HEK293T (cell line): ENCODE measurements around the gene SLC26A1.

Experiments
- CTCF ChIA-PET: fragments of 350-600 bp; formaldehyde crosslinking; extraction: SDS; loops from one replicate; lab custom pipeline; 2021; ENCODE audit warnings: antibody characterized with exemption, inconsistent platforms; lab: Yijun Ruan, JAX
- POLR2A ChIA-PET: fragments of 350-600 bp; formaldehyde crosslinking; extraction: SDS; loops from one replicate; lab custom pipeline; 2020; ENCODE audit warnings: antibody characterized with exemption, inconsistent platforms; lab: Yijun Ruan, JAX
- DNase-seq: peaks from one replicate; pipeline ENCODE4 v3.0.0; 2012; ENCODE audit warnings: mixed read lengths; ENCODE audit errors: extremely low spot score
- ARNT ChIP-seq: fragments of 450-650 bp; IDR thresholded peaks from 2 replicates; pipeline ENCODE4 v1.6.1; 2017; ENCODE audit warnings: mild to moderate bottlenecking
- BHLHE40 ChIP-seq: fragments of 450-650 bp; IDR thresholded peaks from 2 replicates; pipeline ENCODE4 v1.6.1; 2016; ENCODE audit warnings: mild to moderate bottlenecking, moderate library complexity, borderline replicate concordance
- CTBP1 ChIP-seq: fragments of 450-650 bp; IDR thresholded peaks from 2 replicates; pipeline ENCODE4 v1.6.1; 2016; ENCODE audit warnings: borderline replicate concordance
- ELF4 ChIP-seq: fragments of 450-650 bp; IDR thresholded peaks from 2 replicates; pipeline ENCODE4 v1.6.1; 2017; ENCODE audit warnings: antibody characterized with exemption
- FOXA1 ChIP-seq: fragments of 450-650 bp; IDR thresholded peaks from 2 replicates; pipeline ENCODE4 v1.6.1; 2016; ENCODE audit warnings: mild to moderate bottlenecking
- FOXK2 ChIP-seq: fragments of 450-650 bp; IDR thresholded peaks from 2 replicates; pipeline ENCODE4 v1.6.1; 2016; ENCODE audit warnings: mild to moderate bottlenecking
- FOXM1 ChIP-seq: fragments of 450-650 bp; IDR thresholded peaks from 2 replicates; pipeline ENCODE4 v1.6.1; 2017; ENCODE audit warnings: mild to moderate bottlenecking, borderline replicate concordance
- HDGF ChIP-seq: fragments of 450-650 bp; IDR thresholded peaks from 2 replicates; pipeline ENCODE4 v1.6.1; 2017; ENCODE audit warnings: antibody characterized with exemption, borderline replicate concordance
- L3MBTL2 ChIP-seq: fragments of 450-650 bp; conservative IDR thresholded peaks from 2 replicates; pipeline ENCODE4 v1.6.1; 2016; ENCODE audit warnings: mild to moderate bottlenecking
- LEF1 ChIP-seq: fragments of 450-650 bp; IDR thresholded peaks from 2 replicates; pipeline ENCODE4 v1.6.1; 2017; ENCODE audit warnings: mild to moderate bottlenecking, borderline replicate concordance
- NFRKB ChIP-seq: fragments of 450-650 bp; IDR thresholded peaks from 2 replicates; pipeline ENCODE4 v1.6.1; 2016; ENCODE audit warnings: mild to moderate bottlenecking, moderate library complexity
- PKNOX1 ChIP-seq: fragments of 450-650 bp; IDR thresholded peaks from 2 replicates; pipeline ENCODE4 v1.6.1; 2016
- SP1 ChIP-seq: fragments of 450-650 bp; IDR thresholded peaks from 2 replicates; pipeline ENCODE4 v1.6.1; 2017
- SUZ12 ChIP-seq: fragments of 450-650 bp; IDR thresholded peaks from 2 replicates; pipeline ENCODE4 v1.6.1; 2016; ENCODE audit warnings: mild to moderate bottlenecking
- TARDBP ChIP-seq: fragments of 450-650 bp; IDR thresholded peaks from 2 replicates; pipeline ENCODE4 v1.6.1; 2016
- ZNF384 ChIP-seq: fragments of 450-650 bp; IDR thresholded peaks from 2 replicates; pipeline ENCODE4 v1.6.1; 2016

The SLC26A1 gene

GRCh38 chr4:962231-963208, 30.7 kb downstream of the SLC26A1 start:
- ChIA-PET POLR2A (interaction anchor here (2.6 kb wide), 1 partner anchor 25 kb away, joined by 6 read pairs; the partner anchor contains the start of gene IDUA), CTCF (no interaction called here)
- no peak for DNase-seq
- TF ChIP-seq BHLHE40: no peak
- no peak for TF ChIP-seq HDGF
- TF ChIP-seq PKNOX1: no peak

- CTCF ChIA-PET: no interaction called here
- no peak for DNase-seq
- TF ChIP-seq FOXA1: no peak
- TF ChIP-seq PKNOX1: no peak
- TF ChIP-seq ELF4: no peak
- TF ChIP-seq NFRKB: no peak
- no peak for TF ChIP-seq ZNF384
- no peak for TF ChIP-seq SP1
- TF ChIP-seq BHLHE40: no peak
- TF ChIP-seq CTBP1: no peak
- TF ChIP-seq FOXM1: no peak
- POLR2A ChIA-PET: no interaction called here
These were observed 31.6 kb downstream of the SLC26A1 start for GRCh38 chr4:961351-962230.

- DNase-seq: no peak
- CTCF ChIA-PET: no interaction called here
- TF ChIP-seq SP1 (no peak), PKNOX1 (no peak), FOXM1 (no peak), HDGF (no peak), TARDBP (no peak), L3MBTL2 (no peak), ELF4 (no peak), CTBP1 (no peak), FOXA1 (no peak), ZNF384 (no peak), ARNT (no peak), LEF1 (no peak), BHLHE40 (no peak), NFRKB (no peak)
- POLR2A ChIA-PET: no interaction called here
These were observed 32.4 kb downstream of the SLC26A1 start for GRCh38 chr4:960636-961350.

GRCh38 chr4:960140-960635, 33.0 kb downstream of the SLC26A1 start:
- POLR2A ChIA-PET: interaction anchor here (1.3 kb wide), 1 partner anchor 27 kb away, joined by 4 read pairs; the partner anchor contains the start of gene IDUA
- DNase-seq: no peak
- CTCF ChIA-PET: no interaction called here
- TF ChIP-seq FOXA1: no peak
- TF ChIP-seq NFRKB: no peak
- TF ChIP-seq SUZ12: no peak
- TF ChIP-seq FOXM1: no peak
- no peak for TF ChIP-seq ZNF384
- no peak for TF ChIP-seq CTBP1
- no peak for TF ChIP-seq TARDBP
- no peak for TF ChIP-seq L3MBTL2
- no peak for TF ChIP-seq BHLHE40
- TF ChIP-seq ARNT: no peak
- no peak for TF ChIP-seq LEF1
- no peak for TF ChIP-seq HDGF
- no peak for TF ChIP-seq ELF4
- TF ChIP-seq FOXK2: no peak

GRCh38 chr4:959338-960139, 33.7 kb downstream of the SLC26A1 start:
- TF ChIP-seq L3MBTL2 (no peak), HDGF (no peak), LEF1 (no peak), NFRKB (no peak), FOXK2 (no peak), BHLHE40 (no peak), SP1 (no peak), PKNOX1 (no peak), TARDBP (no peak)
- ChIA-PET POLR2A (interaction anchor here (1.3 kb wide), 1 partner anchor 28 kb away, joined by 4 read pairs; the partner anchor contains the start of gene IDUA), CTCF (no interaction called here)
- DNase-seq: no peak
